ENCODE data around the gene CYB5RL. TPM values are rescaled to one million over a fixed set of nuclear protein-coding genes. Genes with fewer than 3 reads are reported as not detected.
A peak's percentile ranks its signal among the peaks of the same experiment; 100 is the strongest.

Gene CYB5RL
- total RNA-seq, 6 donors from 2014 or later: 2.7 to 10.0 (median 6.6) TPM

- WGBS, 2 donors: 90 to 93% methylated on average over 15 to 16 of the region's 16 CpGs
- H3K4me3 ChIP-seq: no peak overlapping the region
- H3K9me3 ChIP-seq: no peaks in the 10 kb centered on the region
- DNase-seq (no peak), ATAC-seq (ENCODE audit: low FRiP score in 2 of 2) (no peak)
- no peaks in the 10 kb centered on the region for H3K27me3 ChIP-seq
- H3K36me3 ChIP-seq: peaks cover 0 to 30% (median 12%) of the 10 kb centered on the region in 4 donors
- no peak overlapping the region for H3K27ac ChIP-seq
- H3K4me1 ChIP-seq: peaks cover 8 to 23% (median 15%) of the 10 kb centered on the region in 4 donors
- no peak for TF ChIP-seq EP300 (IDR thresholded peaks at IDR 0.05)
- no peak for TF ChIP-seq POLR2AphosphoS5 (IDR thresholded peaks at IDR 0.05)
- no peak for TF ChIP-seq CTCF (IDR thresholded peaks at IDR 0.05)
- TF ChIP-seq POLR2A (IDR thresholded peaks at IDR 0.05): no peak
Measured at GRCh38 chr1:54223441-54224202, 23.8 kb upstream of the CYB5RL start.

GRCh38 chr1:54222711-54223110 is 22.9 kb upstream of the CYB5RL start:
- ATAC-seq (ENCODE audit: low FRiP score in 2 of 2): no peak

GRCh38 chr1:54221867-54222484 is 22.1 kb upstream of the CYB5RL start:
- Histone ChIP-seq H3K4me1 (peaks cover 8 to 18% (median 13%) of the 10 kb centered on the region in 4 donors), H3K27me3 (no peaks in the 10 kb centered on the region), H3K9me3 (no peaks in the 10 kb centered on the region), H3K4me3 (no peak overlapping the region), H3K27ac (no peak overlapping the region), H3K36me3 (peaks cover 10 to 40% (median 24%) of the 10 kb centered on the region in 4 donors)
- no peak for DNase-seq
- 87 to 94% methylated on average over 5 to 7 of the region's 7 CpGs for WGBS, 2 donors
- TF ChIP-seq CTCF (IDR thresholded peaks at IDR 0.05) (no peak), POLR2A (IDR thresholded peaks at IDR 0.05) (no peak), EP300 (IDR thresholded peaks at IDR 0.05) (no peak), POLR2AphosphoS5 (IDR thresholded peaks at IDR 0.05) (no peak)
- ATAC-seq (ENCODE audit: low FRiP score in 2 of 2): no peak

More at GRCh38 chr1:54222711-54223110, 22.9 kb upstream of the CYB5RL start:
- Histone ChIP-seq H3K4me3 (no peak overlapping the region), H3K27me3 (no peaks in the 10 kb centered on the region), H3K9me3 (no peaks in the 10 kb centered on the region), H3K4me1 (peaks cover 8 to 25% (median 15%) of the 10 kb centered on the region in 4 donors), H3K27ac (no peak overlapping the region), H3K36me3 (peaks cover 2 to 36% (median 16%) of the 10 kb centered on the region in 4 donors)
- TF ChIP-seq EP300 (IDR thresholded peaks at IDR 0.05): no peak
- TF ChIP-seq POLR2A (IDR thresholded peaks at IDR 0.05): no peak
- TF ChIP-seq CTCF (IDR thresholded peaks at IDR 0.05): no peak
- TF ChIP-seq POLR2AphosphoS5 (IDR thresholded peaks at IDR 0.05): no peak
- WGBS, 2 donors: 73 to 77% methylated on average over 6 of the region's 6 CpGs
- no peak for DNase-seq

GRCh38 chr1:54221113-54221834 is 21.4 kb upstream of the CYB5RL start:
- H3K27ac ChIP-seq: peak overlapping the region in 2 of 4 donors; percentile 21 to 34
- 89 to 96% methylated on average over 12 of the region's 12 CpGs for WGBS, 2 donors

More at GRCh38 chr1:54221113-54221834, 21.4 kb upstream of the CYB5RL start:
- H3K27me3 ChIP-seq: no peaks in the 10 kb centered on the region
- peaks cover 15 to 47% (median 31%) of the 10 kb centered on the region in 4 donors for H3K36me3 ChIP-seq
- ATAC-seq (ENCODE audit: low FRiP score in 2 of 2) (no peak), DNase-seq (no peak)
- no peaks in the 10 kb centered on the region for H3K9me3 ChIP-seq
- no peak for TF ChIP-seq POLR2AphosphoS5 (IDR thresholded peaks at IDR 0.05)
- no peak for TF ChIP-seq EP300 (IDR thresholded peaks at IDR 0.05)
- no peak for TF ChIP-seq CTCF (IDR thresholded peaks at IDR 0.05)
- TF ChIP-seq POLR2A (IDR thresholded peaks at IDR 0.05): no peak
- H3K4me1 ChIP-seq: peaks cover 8 to 18% (median 13%) of the 10 kb centered on the region in 4 donors
- H3K4me3 ChIP-seq: no peak overlapping the region

All from upper lobe of left lung (tissue), 6 donors.